Mononuclear cell (primary cell): Measurements from ENCODE around the gene FGFR3. TPM values are rescaled to one million over a fixed set of nuclear protein-coding genes. Genes with fewer than 3 reads are reported as not detected.

Experiments used
- H3K27me3 ChIP-seq: 2 replicates; pipeline ENCODE4 v1.6.0; 2011; ENCODE audit warnings: low read length, control low read depth; ENCODE audit not compliant: insufficient read depth
- H3K4me1 ChIP-seq: 2 replicates; pipeline ENCODE4 v1.5.1; 2011; ENCODE audit warnings: mild to moderate bottlenecking, low read length, control low read depth; ENCODE audit not compliant: insufficient read depth
- H3K4me3 ChIP-seq: 2 replicates; pipeline ENCODE4 v1.5.1; 2011; ENCODE audit warnings: mild to moderate bottlenecking, low read length, moderate library complexity
- H3K9me3 ChIP-seq: 2 replicates; pipeline ENCODE4 v1.5.1; 2011; ENCODE audit warnings: low read depth, mild to moderate bottlenecking, control low read depth, low read length
- total RNA-seq: library from RNA; depleted of rRNA; stranded (reverse); fragments of >200 nt; gene quantifications from one replicate; pipeline ENCODE4 v1.2.3, GENCODE V29; 2012

Gene FGFR3
- total RNA-seq, 1 donor, result under 0.01 TPM

- Histone ChIP-seq H3K4me3 (no peak overlapping the region), H3K4me1 (no peaks in the 10 kb centered on the region), H3K27me3 (no peaks in the 10 kb centered on the region), H3K9me3 (no peaks in the 10 kb centered on the region)
Observed at GRCh38 chr4:1762264-1763010, 30.7 kb upstream of the FGFR3 start.

GRCh38 chr4:1763070-1763549, 30.0 kb upstream of the FGFR3 start:
- Histone ChIP-seq H3K9me3 (no peaks in the 10 kb centered on the region), H3K27me3 (peaks cover under 1% of the 10 kb centered on the region), H3K4me1 (no peaks in the 10 kb centered on the region), H3K4me3 (no peak overlapping the region)

- no peaks in the 10 kb centered on the region for H3K4me1 ChIP-seq
- no peaks in the 10 kb centered on the region for H3K9me3 ChIP-seq
- H3K27me3 ChIP-seq, result peaks cover 4% of the 10 kb centered on the region
- H3K4me3 ChIP-seq, result no peak overlapping the region
Observed at GRCh38 chr4:1763550-1764080, 29.5 kb upstream of the FGFR3 start.

- no peaks in the 10 kb centered on the region for H3K9me3 ChIP-seq
- no peaks in the 10 kb centered on the region for H3K4me1 ChIP-seq
- H3K27me3 ChIP-seq, result peaks cover 4% of the 10 kb centered on the region
- no peak overlapping the region for H3K4me3 ChIP-seq
Observed at GRCh38 chr4:1764670-1765069, 28.4 kb upstream of the FGFR3 start.

- peaks cover 4% of the 10 kb centered on the region for H3K27me3 ChIP-seq
- H3K9me3 ChIP-seq, result no peaks in the 10 kb centered on the region
Observed at GRCh38 chr4:1765409-1766072, 27.6 kb upstream of the FGFR3 start.

GRCh38 chr4:1766106-1767060, 26.7 kb upstream of the FGFR3 start:
- no peaks in the 10 kb centered on the region for H3K9me3 ChIP-seq
- peaks cover 4% of the 10 kb centered on the region for H3K27me3 ChIP-seq
- no peaks in the 10 kb centered on the region for H3K4me1 ChIP-seq
- no peak overlapping the region for H3K4me3 ChIP-seq

More at GRCh38 chr4:1765409-1766072, 27.6 kb upstream of the FGFR3 start:
- no peaks in the 10 kb centered on the region for H3K4me1 ChIP-seq
- no peak overlapping the region for H3K4me3 ChIP-seq

GRCh38 chr4:1767061-1767769, 25.9 kb upstream of the FGFR3 start:
- Histone ChIP-seq H3K4me1 (no peaks in the 10 kb centered on the region), H3K27me3 (peaks cover 4% of the 10 kb centered on the region), H3K4me3 (no peak overlapping the region), H3K9me3 (no peaks in the 10 kb centered on the region)

- peaks cover 4% of the 10 kb centered on the region for H3K27me3 ChIP-seq
- H3K4me1 ChIP-seq, result no peaks in the 10 kb centered on the region
- no peaks in the 10 kb centered on the region for H3K9me3 ChIP-seq
- no peak overlapping the region for H3K4me3 ChIP-seq
Observed at GRCh38 chr4:1767770-1768366, 25.2 kb upstream of the FGFR3 start.

GRCh38 chr4:1768367-1769034, 24.6 kb upstream of the FGFR3 start:
- H3K4me1 ChIP-seq, result no peaks in the 10 kb centered on the region
- no peak overlapping the region for H3K4me3 ChIP-seq

GRCh38 chr4:1769692-1770091, 23.4 kb upstream of the FGFR3 start:
- no peaks in the 10 kb centered on the region for H3K4me1 ChIP-seq
- H3K27me3 ChIP-seq, result peaks cover 4% of the 10 kb centered on the region
- no peak overlapping the region for H3K4me3 ChIP-seq
- H3K9me3 ChIP-seq, result no peaks in the 10 kb centered on the region

More at GRCh38 chr4:1768367-1769034, 24.6 kb upstream of the FGFR3 start:
- Histone ChIP-seq H3K9me3 (no peaks in the 10 kb centered on the region), H3K27me3 (peaks cover 4% of the 10 kb centered on the region)

- no peaks in the 10 kb centered on the region for H3K9me3 ChIP-seq
- no peaks in the 10 kb centered on the region for H3K4me1 ChIP-seq
- peaks cover 4% of the 10 kb centered on the region for H3K27me3 ChIP-seq
- no peak overlapping the region for H3K4me3 ChIP-seq
Observed at GRCh38 chr4:1770245-1770644, 22.8 kb upstream of the FGFR3 start.

GRCh38 chr4:1770791-1771231, 22.3 kb upstream of the FGFR3 start:
- H3K4me1 ChIP-seq, result no peaks in the 10 kb centered on the region
- peaks cover 4% of the 10 kb centered on the region for H3K27me3 ChIP-seq
- H3K9me3 ChIP-seq, result no peaks in the 10 kb centered on the region
- H3K4me3 ChIP-seq, result no peak overlapping the region

GRCh38 chr4:1771555-1772305, 21.4 kb upstream of the FGFR3 start:
- no peaks in the 10 kb centered on the region for H3K4me1 ChIP-seq
- H3K9me3 ChIP-seq, result no peaks in the 10 kb centered on the region
- no peak overlapping the region for H3K4me3 ChIP-seq
- peaks cover 4% of the 10 kb centered on the region for H3K27me3 ChIP-seq
